Spinal cord (tissue), 10 donors: Measurements from ENCODE around the gene TMPRSS13. TPM values are rescaled to one million over a fixed set of nuclear protein-coding genes. Genes with fewer than 3 reads are reported as not detected.
A peak's percentile ranks its signal among the peaks of the same experiment; 100 is the strongest.

Source experiments
- DNase-seq, 6 donors: peaks; one replicate each; pipeline versions ENCODE4 v3.0.0 to v3.0.0-alpha.2; 2013 to 2015; ENCODE audit warnings: low spot score in 6 of 6, low read depth in 4 of 6
- H3K27ac ChIP-seq: one replicate; pipeline ENCODE4 v1.5.1; 2013; ENCODE audit warnings: low read depth, low read length, control low read depth
- H3K27me3 ChIP-seq: one replicate; pipeline ENCODE4 v1.6.1; 2013; ENCODE audit warnings: low read length; ENCODE audit not compliant: control insufficient read depth, insufficient read depth
- H3K36me3 ChIP-seq: one replicate; pipeline ENCODE4 v1.6.1; 2013; ENCODE audit warnings: low read length; ENCODE audit not compliant: control insufficient read depth, insufficient read depth
- H3K4me1 ChIP-seq: one replicate; pipeline ENCODE4 v1.6.1; 2013; ENCODE audit warnings: low read length; ENCODE audit not compliant: control insufficient read depth, insufficient read depth
- H3K4me3 ChIP-seq: one replicate; pipeline ENCODE4 v1.5.1; 2013; ENCODE audit warnings: low read depth, low read length, control low read depth
- H3K9me3 ChIP-seq: one replicate; pipeline ENCODE4 v1.6.1; 2013; ENCODE audit warnings: low read length; ENCODE audit not compliant: control insufficient read depth, insufficient read depth
- WGBS: methylation state at CpG from one replicate; pipeline ENCODE4 v1.1.5; 2013; ENCODE audit warnings: missing lambda C conversion rate; ENCODE audit not compliant: insufficient coverage; 5-methylcytosine and 5-hydroxymethylcytosine counted together
- polyA plus RNA-seq, 2 donors: library from polyadenylated mRNA; unstranded; fragments of 120-200 nt; gene quantifications; one replicate each; pipeline ENCODE4 v1.2.1, GENCODE V29; 2013; ENCODE audit not compliant: insufficient read length in 2 of 2
- total RNA-seq, 2 donors: library from RNA; depleted of rRNA in 1 of 2; stranded (reverse); fragments of 120-200 nt in 1 of 2; fragments of >200 nt in 1 of 2; gene quantifications; one replicate each; pipeline versions ENCODE4 v1.2.3 to v1.2.4, GENCODE V29; 2013 to 2014
- donor health status: healthy.

The TMPRSS13 gene
- total and polyA plus RNA-seq, 4 donors, result 0.20 to 0.35 (median 0.27) TPM

- H3K27ac ChIP-seq, result no peak overlapping the region
- H3K4me1 ChIP-seq, result peaks cover 10% of the 10 kb centered on the region
- H3K27me3 ChIP-seq, result no peaks in the 10 kb centered on the region
- DNase-seq, result no peak
- no peak overlapping the region for H3K4me3 ChIP-seq
- no peaks in the 10 kb centered on the region for H3K36me3 ChIP-seq
- WGBS, result 88% methylated on average over 4 of the region's 4 CpGs
- H3K9me3 ChIP-seq, result no peaks in the 10 kb centered on the region
These were observed 20.1 kb downstream of the TMPRSS13 start for GRCh38 chr11:117908959-117909610.

- H3K4me1 ChIP-seq, result peaks cover 10% of the 10 kb centered on the region
- DNase-seq, result peak in 1 of 6 donors; percentile 37
- H3K4me3 ChIP-seq, result no peak overlapping the region
- H3K36me3 ChIP-seq, result no peaks in the 10 kb centered on the region
- H3K27ac ChIP-seq, result no peak overlapping the region
- H3K27me3 ChIP-seq, result no peaks in the 10 kb centered on the region
- no peaks in the 10 kb centered on the region for H3K9me3 ChIP-seq
- WGBS, result 88% methylated on average over 14 of the region's 17 CpGs
These were observed 20.9 kb downstream of the TMPRSS13 start for GRCh38 chr11:117908109-117908895.

GRCh38 chr11:117907276-117908108, 21.7 kb downstream of the TMPRSS13 start:
- 57% methylated on average over 12 of the region's 24 CpGs for WGBS
- Histone ChIP-seq H3K36me3 (no peaks in the 10 kb centered on the region), H3K4me3 (no peak overlapping the region), H3K27me3 (no peaks in the 10 kb centered on the region), H3K9me3 (no peaks in the 10 kb centered on the region), H3K4me1 (peaks cover 10% of the 10 kb centered on the region), H3K27ac (no peak overlapping the region)
- DNase-seq, result peak in 3 of 6 donors; percentile 38 to 84 (median 84)

- Histone ChIP-seq H3K4me3 (no peak overlapping the region), H3K36me3 (no peaks in the 10 kb centered on the region), H3K27me3 (no peaks in the 10 kb centered on the region), H3K4me1 (peaks cover 12% of the 10 kb centered on the region), H3K27ac (no peak overlapping the region), H3K9me3 (no peaks in the 10 kb centered on the region)
- no peak for DNase-seq
- WGBS, result 73% methylated on average over 3 of the region's 4 CpGs
These were observed 22.5 kb downstream of the TMPRSS13 start for GRCh38 chr11:117906710-117907109.

GRCh38 chr11:117906126-117906525, 23.1 kb downstream of the TMPRSS13 start:
- Histone ChIP-seq H3K27ac (no peak overlapping the region), H3K27me3 (no peaks in the 10 kb centered on the region), H3K36me3 (no peaks in the 10 kb centered on the region), H3K4me1 (peaks cover 10% of the 10 kb centered on the region), H3K4me3 (no peak overlapping the region), H3K9me3 (no peaks in the 10 kb centered on the region)
- WGBS, result 97% methylated on average over 2 of the region's 2 CpGs
- DNase-seq, result no peak

GRCh38 chr11:117905524-117905923, 23.7 kb downstream of the TMPRSS13 start:
- Histone ChIP-seq H3K27me3 (no peaks in the 10 kb centered on the region), H3K4me3 (no peak overlapping the region), H3K36me3 (no peaks in the 10 kb centered on the region), H3K4me1 (peaks cover 14% of the 10 kb centered on the region), H3K27ac (no peak overlapping the region), H3K9me3 (no peaks in the 10 kb centered on the region)
- no peak for DNase-seq
- WGBS, result 97% methylated on average over 3 of the region's 4 CpGs

GRCh38 chr11:117903505-117904382, 25.5 kb downstream of the TMPRSS13 start:
- no peaks in the 10 kb centered on the region for H3K36me3 ChIP-seq
- H3K4me3 ChIP-seq, result no peak overlapping the region
- H3K4me1 ChIP-seq, result peaks cover 14% of the 10 kb centered on the region
- H3K27me3 ChIP-seq, result no peaks in the 10 kb centered on the region
- no peak for DNase-seq
- no peak overlapping the region for H3K27ac ChIP-seq
- no peaks in the 10 kb centered on the region for H3K9me3 ChIP-seq
- WGBS, result 82% methylated on average over 11 of the region's 14 CpGs

- no peak overlapping the region for H3K4me3 ChIP-seq
- H3K27ac ChIP-seq, result no peak overlapping the region
- no peaks in the 10 kb centered on the region for H3K36me3 ChIP-seq
- DNase-seq, result no peak
- H3K27me3 ChIP-seq, result no peaks in the 10 kb centered on the region
- H3K4me1 ChIP-seq, result peaks cover 10% of the 10 kb centered on the region
- no peaks in the 10 kb centered on the region for H3K9me3 ChIP-seq
- WGBS, result 90% methylated on average over 8 of the region's 13 CpGs
These were observed 27.0 kb downstream of the TMPRSS13 start for GRCh38 chr11:117902001-117902845.
